Smooth muscle cell (in vitro differentiated cells): ENCODE results near the gene PPP2R5A. TPM values are rescaled to one million over a fixed set of nuclear protein-coding genes. Genes with fewer than 3 reads are reported as not detected.
A peak's percentile ranks its signal among the peaks of the same experiment; 100 is the strongest.
"Not testable (repeated sequence)": the region's sequence is repeated elsewhere in the genome, so short reads cannot be mapped to it uniquely, and the experiment has no call there.

Experiments used
- DNase-seq: peaks from one replicate; lab custom pipeline; 2025; ENCODE audit not compliant: unreplicated experiment; lab: John Stamatoyannopoulos, UW
- H2AFZ ChIP-seq: fragments of 200-600 bp; sonication (generic); 2 replicates; pipeline ENCODE4 v1.6.0; 2016; ENCODE audit warnings: antibody characterized with exemption, low read depth, mild to moderate bottlenecking
- H3F3A ChIP-seq: fragments of 200-600 bp; sonication (generic); 2 replicates; pipeline ENCODE4 v1.6.0; 2017; ENCODE audit warnings: antibody characterized with exemption, low read depth
- H3K27ac ChIP-seq: fragments of 200-600 bp; sonication (generic); 2 replicates; pipeline ENCODE4 v1.5.1; 2016; ENCODE audit warnings: low read depth, mild to moderate bottlenecking
- H3K27me3 ChIP-seq: fragments of 200-600 bp; sonication (generic); 2 replicates; pipeline ENCODE4 v1.6.1; 2016; ENCODE audit warnings: low read depth, mild to moderate bottlenecking
- H3K36me3 ChIP-seq: fragments of 200-600 bp; sonication (generic); 2 replicates; pipeline ENCODE4 v1.5.1; 2016; ENCODE audit warnings: low read depth
- H3K4me1 ChIP-seq: fragments of 200-600 bp; sonication (generic); 2 replicates; pipeline ENCODE4 v1.5.1; 2016; ENCODE audit warnings: low read depth
- H3K4me2 ChIP-seq: fragments of 200-600 bp; sonication (generic); 2 replicates; pipeline ENCODE4 v1.6.0; 2016; ENCODE audit warnings: mild to moderate bottlenecking
- H3K4me3 ChIP-seq: fragments of 200-600 bp; sonication (generic); 2 replicates; pipeline ENCODE4 v1.5.1; 2016; ENCODE audit warnings: mild to moderate bottlenecking
- H3K79me2 ChIP-seq: fragments of 200-600 bp; sonication (generic); 2 replicates; pipeline ENCODE4 v1.6.0; 2016; ENCODE audit warnings: low read depth, mild to moderate bottlenecking
- H3K9ac ChIP-seq: fragments of 200-600 bp; sonication (generic); 2 replicates; pipeline ENCODE4 v1.6.0; 2016; ENCODE audit warnings: low read depth
- H3K9me3 ChIP-seq: fragments of 200-600 bp; sonication (generic); replicated peaks from 2 replicates; pipeline ENCODE4 v1.5.1; 2016; ENCODE audit warnings: low read depth
- H4K20me1 ChIP-seq: fragments of 200-600 bp; sonication (generic); 2 replicates; pipeline ENCODE4 v1.6.0; 2016; ENCODE audit warnings: low read depth
- WGBS: methylation state at CpG from one replicate; pipeline ENCODE4 v1.1.7; 2016; ENCODE audit warnings: low lambda C conversion rate; 5-methylcytosine and 5-hydroxymethylcytosine counted together
- polyA plus RNA-seq: library from polyadenylated mRNA; unstranded; fragments of >200 nt; fragmentation: Nextera tagmentation; extraction: Ambion mirVana; gene quantifications from 2 replicates; pipeline ENCODE4 v1.2.1, GENCODE V29; 2016
- total RNA-seq: library from RNA; depleted of rRNA; stranded (reverse); fragments of >200 nt; gene quantifications from 2 replicates; pipeline ENCODE4 v1.2.3, GENCODE V29; 2014
- TF ChIP-seq, protein P1 (sequence below): fragments of 200-600 bp; sonication (generic); IDR thresholded peaks from 2 replicates; pipeline ENCODE4 v1.5.1; 2017; ENCODE audit warnings: borderline replicate concordance, mild to moderate bottlenecking, antibody characterized with exemption; ENCODE audit not compliant: insufficient read depth, poor library complexity, severe bottlenecking

The PPP2R5A gene
- total and polyA plus RNA-seq, 2 experiments from 2014 or later, result 12.3 to 17.6 TPM

- WGBS, result 2% methylated on average over 17 of the region's 17 CpGs
- Histone ChIP-seq H3K9me3 (no peaks in the 10 kb centered on the region), H3K4me2 (peak overlapping the region; percentile 95), H3K4me1 (peaks cover 25% of the 10 kb centered on the region), H3K27ac (peak overlapping the region; percentile 74), H3F3A (peaks cover 5% of the 10 kb centered on the region), H3K9ac (peak overlapping the region; percentile 82), H3K27me3 (no peaks in the 10 kb centered on the region), H2AFZ (peak overlapping the region; percentile 91), H3K36me3 (no peaks in the 10 kb centered on the region), H4K20me1 (peaks cover 51% of the 10 kb centered on the region), H3K4me3 (peak overlapping the region; percentile 94), H3K79me2 (peaks cover 56% of the 10 kb centered on the region)
- DNase-seq, result no peak
- TF ChIP-seq, protein P1, sequence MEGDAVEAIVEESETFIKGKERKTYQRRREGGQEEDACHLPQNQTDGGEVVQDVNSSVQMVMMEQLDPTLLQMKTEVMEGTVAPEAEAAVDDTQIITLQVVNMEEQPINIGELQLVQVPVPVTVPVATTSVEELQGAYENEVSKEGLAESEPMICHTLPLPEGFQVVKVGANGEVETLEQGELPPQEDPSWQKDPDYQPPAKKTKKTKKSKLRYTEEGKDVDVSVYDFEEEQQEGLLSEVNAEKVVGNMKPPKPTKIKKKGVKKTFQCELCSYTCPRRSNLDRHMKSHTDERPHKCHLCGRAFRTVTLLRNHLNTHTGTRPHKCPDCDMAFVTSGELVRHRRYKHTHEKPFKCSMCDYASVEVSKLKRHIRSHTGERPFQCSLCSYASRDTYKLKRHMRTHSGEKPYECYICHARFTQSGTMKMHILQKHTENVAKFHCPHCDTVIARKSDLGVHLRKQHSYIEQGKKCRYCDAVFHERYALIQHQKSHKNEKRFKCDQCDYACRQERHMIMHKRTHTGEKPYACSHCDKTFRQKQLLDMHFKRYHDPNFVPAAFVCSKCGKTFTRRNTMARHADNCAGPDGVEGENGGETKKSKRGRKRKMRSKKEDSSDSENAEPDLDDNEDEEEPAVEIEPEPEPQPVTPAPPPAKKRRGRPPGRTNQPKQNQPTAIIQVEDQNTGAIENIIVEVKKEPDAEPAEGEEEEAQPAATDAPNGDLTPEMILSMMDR, result no peak
These were observed 1.4 kb downstream of the PPP2R5A start for GRCh38 chr1:212286556-212287131.

GRCh38 chr1:212287261-212287895, 2.2 kb downstream of the PPP2R5A start:
- Histone ChIP-seq H3K27me3 (no peaks in the 10 kb centered on the region), H4K20me1 (peaks cover 59% of the 10 kb centered on the region), H3K79me2 (peaks cover 62% of the 10 kb centered on the region), H3K9ac (peak overlapping the region; percentile 17), H3K9me3 (no peaks in the 10 kb centered on the region), H3K4me3 (peak overlapping the region; percentile 94), H3F3A (peaks cover 5% of the 10 kb centered on the region), H2AFZ (no peak overlapping the region), H3K4me1 (peaks cover 25% of the 10 kb centered on the region), H3K4me2 (peak overlapping the region; percentile 95), H3K36me3 (no peaks in the 10 kb centered on the region), H3K27ac (no peak overlapping the region)
- TF ChIP-seq, protein P1, result no peak
- 71% methylated on average over 3 of the region's 3 CpGs for WGBS
- DNase-seq, result no peak

GRCh38 chr1:212287995-212288394, 2.8 kb downstream of the PPP2R5A start:
- 99% methylated on average over 9 of the region's 9 CpGs for whole genome bisulfite sequencing
- H3K4me3 ChIP-seq, result peak overlapping the region; percentile 94
- H3K27ac ChIP-seq, result not testable (repeated sequence)

DNA sequence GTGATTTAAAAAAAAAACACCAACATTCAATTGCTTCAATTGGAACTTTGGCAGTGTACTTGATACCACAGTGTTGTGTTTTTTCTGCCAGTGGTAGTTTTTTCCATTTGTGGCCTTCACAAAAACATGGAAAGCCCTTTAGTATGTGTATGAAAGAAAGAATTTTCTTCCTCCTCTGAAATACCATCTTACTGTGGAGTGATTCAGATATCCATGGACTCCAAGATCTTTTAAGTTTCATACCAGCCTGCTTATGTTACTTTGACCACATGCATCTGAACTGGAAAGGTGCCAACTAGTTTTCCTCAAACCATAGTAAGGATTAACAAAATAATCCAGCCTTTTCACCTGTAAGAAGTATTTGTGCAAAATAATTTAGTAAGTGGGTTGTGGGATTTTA, 3.4 kb downstream of the PPP2R5A start:
- H3K36me3 ChIP-seq, result no peaks in the 10 kb centered on the region
- H3K9ac ChIP-seq, result no peak overlapping the region
- peaks cover 5% of the 10 kb centered on the region for H3F3A ChIP-seq
- no peak for DNase-seq
- H3K27ac ChIP-seq, result no peak overlapping the region
- H4K20me1 ChIP-seq, result peaks cover 71% of the 10 kb centered on the region
- H3K4me1 ChIP-seq, result peaks cover 25% of the 10 kb centered on the region
- TF ChIP-seq, protein P1, result no peak
- H3K4me2 ChIP-seq, result peak overlapping the region; percentile 95
- H3K4me3 ChIP-seq, result peak overlapping the region; percentile 94
- no peak overlapping the region for H2AFZ ChIP-seq
- H3K27me3 ChIP-seq, result no peaks in the 10 kb centered on the region
- no peaks in the 10 kb centered on the region for H3K9me3 ChIP-seq
- H3K79me2 ChIP-seq, result peaks cover 72% of the 10 kb centered on the region

More at GRCh38 chr1:212287995-212288394, 2.8 kb downstream of the PPP2R5A start:
- Histone ChIP-seq H3K79me2 (peaks cover 68% of the 10 kb centered on the region), H3K4me2 (peak overlapping the region; percentile 95), H4K20me1 (peaks cover 65% of the 10 kb centered on the region), H3K4me1 (peaks cover 25% of the 10 kb centered on the region)
- H3K27me3 ChIP-seq, H3K9me3 ChIP-seq, H2AFZ ChIP-seq, H3K36me3 ChIP-seq, H3K9ac ChIP-seq, H3F3A ChIP-seq, DNase-seq: not testable (repeated sequence)
